CD1c-positive myeloid dendritic cell (primary cell): ENCODE data around the gene DDIT4.
A peak's percentile ranks its signal among the peaks of the same experiment; 100 is the strongest.
"Not testable (repeated sequence)": the region's sequence is repeated elsewhere in the genome, so short reads cannot be mapped to it uniquely, and the experiment has no call there.

Experiments
- DNase-seq: peaks from one replicate; pipeline ENCODE4 v3.0.0-alpha.2; 2016; ENCODE audit errors: extremely low spot score

The DDIT4 gene

GRCh38 chr10:72295330-72295910 lies 21.7 kb downstream of the DDIT4 start:
- DNase-seq: no peak

GRCh38 chr10:72296829-72297280 lies 23.1 kb downstream of the DDIT4 start:
- DNase-seq: not testable (repeated sequence)

- DNase-seq: peak; percentile 96
Observed at GRCh38 chr10:72297281-72297804, 23.6 kb downstream of the DDIT4 start.

- DNase-seq: peak; percentile 88
Observed at GRCh38 chr10:72297805-72298591, 24.3 kb downstream of the DDIT4 start.

GRCh38 chr10:72298592-72299519 lies 25.1 kb downstream of the DDIT4 start:
- DNase-seq: no peak

GRCh38 chr10:72303424-72304128 lies 29.9 kb downstream of the DDIT4 start:
- DNase-seq: no peak

GRCh38 chr10:72306215-72306760 lies 32.6 kb downstream of the DDIT4 start:
- no peak for DNase-seq

- not testable (repeated sequence) for DNase-seq
Observed at GRCh38 chr10:72307711-72308110, 34.0 kb downstream of the DDIT4 start.

GRCh38 chr10:72308320-72308987 lies 34.7 kb downstream of the DDIT4 start:
- DNase-seq: peak; percentile 80

- peak; percentile 76 for DNase-seq
Observed at GRCh38 chr10:72309290-72310240, 35.8 kb downstream of the DDIT4 start.

GRCh38 chr10:72310241-72310633 lies 36.5 kb downstream of the DDIT4 start:
- no peak for DNase-seq

- DNase-seq: peak; percentile 83
Observed at GRCh38 chr10:72310636-72311035, 36.9 kb downstream of the DDIT4 start.

GRCh38 chr10:72311667-72312066 lies 37.9 kb downstream of the DDIT4 start:
- DNase-seq: no peak

GRCh38 chr10:72312865-72313391 lies 39.2 kb downstream of the DDIT4 start:
- DNase-seq: no peak

GRCh38 chr10:72314263-72314662 lies 40.5 kb downstream of the DDIT4 start:
- DNase-seq: no peak

- DNase-seq: no peak
Observed at GRCh38 chr10:72315054-72315453, 41.3 kb downstream of the DDIT4 start.

GRCh38 chr10:72315611-72316385 lies 42.1 kb downstream of the DDIT4 start:
- no peak for DNase-seq

GRCh38 chr10:72316386-72316700 lies 42.6 kb downstream of the DDIT4 start:
- DNase-seq: peak; percentile 40
